SK-N-SH treated with all-trans-retinoic acid at 6 μM for 48 hours (cell line): ENCODE measurements around the gene CHST8.

ENCODE experiments used
- ATAC-seq: fragments of 200-7000 bp; cut with Tn5 transposase; 3 replicates; pipeline ENCODE4 v1.9.1; 2020; ENCODE audit warnings: mild to moderate bottlenecking, moderate library complexity
- ARNTL ChIP-seq: fragments of 450-650 bp; formaldehyde crosslinking; IDR thresholded peaks from 2 replicates; pipeline ENCODE4 v1.5.0; 2020; ENCODE audit warnings: low read depth, mild to moderate bottlenecking, moderate library complexity, borderline replicate concordance
- BACH2 ChIP-seq: fragments of 250-450 bp; sonication (Bioruptor Pico); IDR thresholded peaks from 2 replicates; pipeline ENCODE4 v1.9.0; 2021; ENCODE audit warnings: mild to moderate bottlenecking, borderline replicate concordance
- CREB5 ChIP-seq: fragments of 250-450 bp; sonication (Bioruptor Pico); IDR thresholded peaks from 2 replicates; pipeline ENCODE4 v1.5.1; 2020; ENCODE audit warnings: low read depth, mild to moderate bottlenecking, moderate library complexity
- CSDC2 ChIP-seq: fragments of 250-450 bp; sonication (Bioruptor Pico); IDR thresholded peaks from 2 replicates; pipeline ENCODE4 v1.5.0; 2020; ENCODE audit warnings: mild to moderate bottlenecking, moderate library complexity
- CSRNP3 ChIP-seq: fragments of 250-450 bp; sonication (Bioruptor Pico); IDR thresholded peaks from 2 replicates; pipeline ENCODE4 v1.5.1; 2021; ENCODE audit warnings: mild to moderate bottlenecking, moderate library complexity
- ESRRG ChIP-seq: fragments of 250-450 bp; sonication (Bioruptor Pico); IDR thresholded peaks from 2 replicates; pipeline ENCODE4 v1.6.1; 2021; ENCODE audit warnings: mild to moderate bottlenecking
- GLIS3 ChIP-seq: fragments of 250-450 bp; sonication (Bioruptor Pico); IDR thresholded peaks from 2 replicates; pipeline ENCODE4 v1.5.0; 2020; ENCODE audit warnings: mild to moderate bottlenecking, moderate library complexity
- POU6F1 ChIP-seq: fragments of 250-450 bp; sonication (Bioruptor Pico); IDR thresholded peaks from 2 replicates; pipeline ENCODE4 v1.8.0; 2021; ENCODE audit warnings: low read depth, mild to moderate bottlenecking, moderate library complexity, borderline replicate concordance
- PPARA ChIP-seq: fragments of 250-450 bp; sonication (Bioruptor Pico); IDR thresholded peaks from 2 replicates; pipeline ENCODE4 v1.5.0; 2020; ENCODE audit warnings: mild to moderate bottlenecking, borderline replicate concordance
- SNAI2 ChIP-seq: fragments of 250-450 bp; sonication (Bioruptor Pico); IDR thresholded peaks from 2 replicates; pipeline ENCODE4 v1.5.0; 2020; ENCODE audit warnings: mild to moderate bottlenecking, moderate library complexity
- TCF4 ChIP-seq: fragments of 250-450 bp; sonication (Bioruptor Pico); IDR thresholded peaks from 2 replicates; pipeline ENCODE4 v1.8.0; 2021; ENCODE audit warnings: mild to moderate bottlenecking, moderate library complexity, borderline replicate concordance
- TOX ChIP-seq: fragments of 250-450 bp; sonication (Bioruptor Pico); IDR thresholded peaks from 2 replicates; pipeline ENCODE4 v1.8.0; 2021; ENCODE audit warnings: mild to moderate bottlenecking, moderate library complexity, borderline replicate concordance
- TSHZ2 ChIP-seq: fragments of 250-450 bp; sonication (Bioruptor Pico); IDR thresholded peaks from 2 replicates; pipeline ENCODE4 v1.5.0; 2020; ENCODE audit warnings: mild to moderate bottlenecking, moderate library complexity
- ZC3H10 ChIP-seq: fragments of 250-450 bp; sonication (Bioruptor Pico); IDR thresholded peaks from 2 replicates; pipeline ENCODE4 v1.5.1; 2021; ENCODE audit warnings: mild to moderate bottlenecking, moderate library complexity
- ZFP3 ChIP-seq: fragments of 250-450 bp; sonication (Bioruptor Pico); IDR thresholded peaks from 2 replicates; pipeline ENCODE4 v1.5.0; 2020; ENCODE audit warnings: mild to moderate bottlenecking, moderate library complexity
- ZFP30 ChIP-seq: fragments of 450-650 bp; formaldehyde crosslinking; IDR thresholded peaks from 2 replicates; pipeline ENCODE4 v1.5.0; 2022; ENCODE audit warnings: mild to moderate bottlenecking, moderate library complexity
- ZNF565 ChIP-seq: fragments of 450-650 bp; formaldehyde crosslinking; conservative IDR thresholded peaks from 2 replicates; pipeline ENCODE4 v1.5.0; 2020; ENCODE audit warnings: low read depth, mild to moderate bottlenecking, moderate library complexity
- ZNF70 ChIP-seq: fragments of 450-650 bp; formaldehyde crosslinking; IDR thresholded peaks from 2 replicates; pipeline ENCODE4 v1.5.0; 2020; ENCODE audit warnings: mild to moderate bottlenecking, moderate library complexity
- ZNF8 ChIP-seq: fragments of 450-650 bp; formaldehyde crosslinking; IDR thresholded peaks from 2 replicates; pipeline ENCODE4 v1.5.0; 2020; ENCODE audit warnings: mild to moderate bottlenecking, moderate library complexity

Gene CHST8

GRCh38 chr19:33624586-33624985, 2.8 kb downstream of the CHST8 start (continued):
- TF ChIP-seq ESRRG (CRISPR knock-in tag), result no peak
- TF ChIP-seq TSHZ2 (CRISPR knock-in tag), result no peak
- no peak for TF ChIP-seq BACH2 (CRISPR knock-in tag)
- TF ChIP-seq TCF4, result no peak
- TF ChIP-seq, all 23 proteins: peak for 0

- no peak for TF ChIP-seq ESRRG (CRISPR knock-in tag)
- TF ChIP-seq ZNF565 (CRISPR knock-in tag), result no peak
- no peak for TF ChIP-seq CREB5 (CRISPR knock-in tag)
- no peak for TF ChIP-seq CSRNP3
These were observed 5.8 kb downstream of the CHST8 start for GRCh38 chr19:33627526-33627925.

GRCh38 chr19:33627962-33628839, 6.4 kb downstream of the CHST8 start:
- TF ChIP-seq GLIS3 (CRISPR knock-in tag) (no peak), POU6F1 (CRISPR knock-in tag) (no peak), TSHZ2 (CRISPR knock-in tag) (no peak), PPARA (CRISPR knock-in tag) (no peak)
- TF ChIP-seq, all 23 proteins: peak for 0
- ATAC-seq, result no peak

More at GRCh38 chr19:33627526-33627925, 5.8 kb downstream of the CHST8 start:
- no peak for ATAC-seq

- no peak for ATAC-seq
- TF ChIP-seq SNAI2, result no peak
- TF ChIP-seq CSDC2 (CRISPR knock-in tag), result no peak
- no peak for TF ChIP-seq ZFP3 (CRISPR knock-in tag)
- no peak for TF ChIP-seq TOX (CRISPR knock-in tag)
- TF ChIP-seq ZC3H10 (CRISPR knock-in tag), result no peak
- no peak for TF ChIP-seq BACH2 (CRISPR knock-in tag)
- TF ChIP-seq ZNF70 (CRISPR knock-in tag), result no peak
- no peak for TF ChIP-seq ZNF565 (CRISPR knock-in tag)
- no peak for TF ChIP-seq ARNTL (CRISPR knock-in tag)
- TF ChIP-seq ZFP30 (CRISPR knock-in tag), result no peak
- no peak for TF ChIP-seq TSHZ2 (CRISPR knock-in tag)
- TF ChIP-seq TCF4, result no peak
- no peak for TF ChIP-seq ZNF8
These were observed 7.4 kb downstream of the CHST8 start for GRCh38 chr19:33628921-33629825.
